Parathyroid adenoma (tissue), 2 donors: ENCODE measurements around the gene CHAD.

ENCODE experiments used
- H2AFZ ChIP-seq: fragments of 300-600 bp; sonication (generic); one replicate; pipeline ENCODE4 v1.7.0; 2017; ENCODE audit warnings: antibody characterized with exemption, mild to moderate bottlenecking
- H3K27ac ChIP-seq: fragments of 300-600 bp; sonication (generic); one replicate; pipeline ENCODE4 v1.7.0; 2017
- H3K27me3 ChIP-seq: fragments of 300-600 bp; sonication (generic); one replicate; pipeline ENCODE4 v1.7.0; 2017; ENCODE audit warnings: low read length; ENCODE audit not compliant: control insufficient read depth, insufficient read depth
- H3K36me3 ChIP-seq: fragments of 300-600 bp; sonication (generic); one replicate; pipeline ENCODE4 v1.7.0; 2017; ENCODE audit warnings: low read length; ENCODE audit not compliant: control insufficient read depth, insufficient read depth
- H3K4me1 ChIP-seq: fragments of 300-600 bp; sonication (generic); one replicate; pipeline ENCODE4 v1.7.0; 2017; ENCODE audit warnings: control low read depth
- H3K4me2 ChIP-seq: fragments of 300-600 bp; sonication (generic); one replicate; pipeline ENCODE4 v1.7.0; 2017; ENCODE audit warnings: low read length
- H3K4me3 ChIP-seq: fragments of 300-600 bp; sonication (generic); one replicate; pipeline ENCODE4 v1.7.0; 2017; ENCODE audit warnings: low read depth, low read length
- H3K79me2 ChIP-seq: fragments of 300-600 bp; sonication (generic); one replicate; pipeline ENCODE4 v1.7.0; 2017; ENCODE audit warnings: control low read depth
- H3K9ac ChIP-seq: fragments of 300-600 bp; sonication (generic); one replicate; pipeline ENCODE4 v1.7.0; 2017; ENCODE audit warnings: mild to moderate bottlenecking
- H3K9me3 ChIP-seq: fragments of 300-600 bp; sonication (generic); one replicate; pipeline ENCODE4 v1.7.0; 2017; ENCODE audit warnings: low read length; ENCODE audit not compliant: control insufficient read depth
- TF ChIP-seq, protein P1 (sequence below): fragments of 300-600 bp; sonication (generic); IDR thresholded peaks from one replicate; pipeline ENCODE4 v1.7.0; 2017; ENCODE audit warnings: antibody characterized with exemption, mild to moderate bottlenecking
- donor health status: primary hyperparathyroidism.

The CHAD gene

DNA sequence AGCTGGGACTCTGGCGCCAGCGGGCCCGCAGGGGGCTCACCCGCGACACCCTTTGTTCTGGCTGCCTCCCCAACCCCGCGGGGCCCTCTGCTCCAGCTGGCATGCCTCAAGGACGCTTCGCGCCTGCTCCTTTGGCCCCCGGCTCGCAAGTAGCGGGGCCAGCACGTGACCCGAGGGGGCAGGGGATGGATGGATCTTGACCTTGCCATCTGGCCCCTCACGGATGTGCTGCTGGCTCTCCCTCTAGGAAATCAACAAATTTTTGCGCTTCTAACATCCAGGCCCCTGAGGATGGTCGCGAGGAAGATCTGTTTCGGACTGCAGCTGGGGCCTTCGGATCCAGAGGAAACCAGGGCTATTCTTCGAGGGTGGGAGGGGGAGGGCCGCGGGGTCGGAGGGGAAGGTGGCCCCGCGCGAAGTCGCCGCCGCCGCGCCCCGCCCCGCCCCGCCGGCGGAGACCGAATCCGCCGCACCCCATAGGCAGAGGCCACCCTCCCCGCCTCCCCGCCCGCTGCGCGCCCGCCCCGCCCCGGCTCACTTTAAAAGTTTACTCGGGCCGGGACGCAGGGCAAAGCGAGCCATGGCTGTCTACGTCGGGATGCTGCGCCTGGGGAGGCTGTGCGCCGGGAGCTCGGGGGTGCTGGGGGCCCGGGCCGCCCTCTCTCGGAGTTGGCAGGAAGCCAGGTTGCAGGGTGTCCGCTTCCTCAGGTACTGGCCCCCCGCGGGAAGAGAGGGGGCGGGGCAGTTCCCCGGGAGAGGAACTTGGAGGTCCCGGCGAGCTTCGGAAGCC is 42.8 kb downstream of the CHAD start, which contains the start of gene ACSF2:
TSS of gene ACSF2 (plus strand) at position 537 of the 790 bp plus-strand sequence. CDS start at position 581, 44 bp downstream.
- Histone ChIP-seq H3K27me3 (no peaks in the 10 kb centered on the region), H3K79me2 (peaks cover 18% of the 10 kb centered on the region), H3K36me3 (no peaks in the 10 kb centered on the region), H3K4me2 (peak within 1 kb of the TSS; percentile 98), H3K9me3 (no peaks in the 10 kb centered on the region), H2AFZ (peak within 1 kb of the TSS; percentile 99), H3K27ac (peak within 1 kb of the TSS; percentile 76), H3K4me1 (peaks cover 18% of the 10 kb centered on the region), H3K4me3 (peak within 1 kb of the TSS; percentile 72), H3K9ac (no peak within 1 kb of the TSS)
- TF ChIP-seq, protein P1, sequence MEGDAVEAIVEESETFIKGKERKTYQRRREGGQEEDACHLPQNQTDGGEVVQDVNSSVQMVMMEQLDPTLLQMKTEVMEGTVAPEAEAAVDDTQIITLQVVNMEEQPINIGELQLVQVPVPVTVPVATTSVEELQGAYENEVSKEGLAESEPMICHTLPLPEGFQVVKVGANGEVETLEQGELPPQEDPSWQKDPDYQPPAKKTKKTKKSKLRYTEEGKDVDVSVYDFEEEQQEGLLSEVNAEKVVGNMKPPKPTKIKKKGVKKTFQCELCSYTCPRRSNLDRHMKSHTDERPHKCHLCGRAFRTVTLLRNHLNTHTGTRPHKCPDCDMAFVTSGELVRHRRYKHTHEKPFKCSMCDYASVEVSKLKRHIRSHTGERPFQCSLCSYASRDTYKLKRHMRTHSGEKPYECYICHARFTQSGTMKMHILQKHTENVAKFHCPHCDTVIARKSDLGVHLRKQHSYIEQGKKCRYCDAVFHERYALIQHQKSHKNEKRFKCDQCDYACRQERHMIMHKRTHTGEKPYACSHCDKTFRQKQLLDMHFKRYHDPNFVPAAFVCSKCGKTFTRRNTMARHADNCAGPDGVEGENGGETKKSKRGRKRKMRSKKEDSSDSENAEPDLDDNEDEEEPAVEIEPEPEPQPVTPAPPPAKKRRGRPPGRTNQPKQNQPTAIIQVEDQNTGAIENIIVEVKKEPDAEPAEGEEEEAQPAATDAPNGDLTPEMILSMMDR, result no peak

DNA sequence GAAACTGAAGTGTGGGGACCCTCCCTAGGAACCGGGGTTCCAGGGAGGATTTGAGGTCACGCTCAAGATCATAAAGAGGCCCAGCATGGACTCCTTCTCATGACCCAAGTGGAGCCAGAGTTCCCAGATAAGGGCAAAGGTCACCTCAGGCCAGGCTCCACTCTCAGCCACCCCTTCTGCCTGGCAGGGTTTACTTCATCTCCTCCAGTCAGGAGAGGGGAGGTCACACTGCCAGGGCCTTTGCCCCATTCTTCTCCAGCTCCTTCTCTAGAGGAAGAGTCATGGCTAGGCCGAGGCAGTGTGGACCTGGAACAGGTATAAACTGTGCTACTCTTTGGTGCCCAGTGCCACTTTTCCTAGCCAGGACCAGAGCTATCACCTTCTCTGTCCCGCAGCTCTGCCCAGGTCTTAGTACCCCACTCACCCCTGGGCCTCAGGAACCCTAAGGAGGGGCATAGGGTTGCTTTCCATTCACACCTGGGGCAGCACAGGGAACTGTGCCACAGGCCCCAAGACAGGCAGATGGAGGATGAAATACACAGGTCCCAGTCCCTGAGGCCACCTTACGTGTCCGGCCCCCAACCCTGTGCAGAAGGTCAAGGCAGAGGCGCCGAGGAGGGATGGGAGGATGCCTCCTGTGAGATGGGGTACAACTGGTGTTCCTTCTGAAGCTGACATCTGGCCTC is 43.5 kb downstream of the CHAD start:
- TF ChIP-seq, protein P1, result no peak
- H3K9me3 ChIP-seq, result no peaks in the 10 kb centered on the region
- peaks cover 18% of the 10 kb centered on the region for H3K4me1 ChIP-seq
- peak overlapping the region; percentile 62 for H3K27ac ChIP-seq
- H3K36me3 ChIP-seq, result no peaks in the 10 kb centered on the region
- H3K4me3 ChIP-seq, result peak overlapping the region; percentile 72
- H2AFZ ChIP-seq, result peak overlapping the region; percentile 99
- no peak overlapping the region for H3K9ac ChIP-seq
- peaks cover 17% of the 10 kb centered on the region for H3K79me2 ChIP-seq
- no peaks in the 10 kb centered on the region for H3K27me3 ChIP-seq
- H3K4me2 ChIP-seq, result peak overlapping the region; percentile 98

DNA sequence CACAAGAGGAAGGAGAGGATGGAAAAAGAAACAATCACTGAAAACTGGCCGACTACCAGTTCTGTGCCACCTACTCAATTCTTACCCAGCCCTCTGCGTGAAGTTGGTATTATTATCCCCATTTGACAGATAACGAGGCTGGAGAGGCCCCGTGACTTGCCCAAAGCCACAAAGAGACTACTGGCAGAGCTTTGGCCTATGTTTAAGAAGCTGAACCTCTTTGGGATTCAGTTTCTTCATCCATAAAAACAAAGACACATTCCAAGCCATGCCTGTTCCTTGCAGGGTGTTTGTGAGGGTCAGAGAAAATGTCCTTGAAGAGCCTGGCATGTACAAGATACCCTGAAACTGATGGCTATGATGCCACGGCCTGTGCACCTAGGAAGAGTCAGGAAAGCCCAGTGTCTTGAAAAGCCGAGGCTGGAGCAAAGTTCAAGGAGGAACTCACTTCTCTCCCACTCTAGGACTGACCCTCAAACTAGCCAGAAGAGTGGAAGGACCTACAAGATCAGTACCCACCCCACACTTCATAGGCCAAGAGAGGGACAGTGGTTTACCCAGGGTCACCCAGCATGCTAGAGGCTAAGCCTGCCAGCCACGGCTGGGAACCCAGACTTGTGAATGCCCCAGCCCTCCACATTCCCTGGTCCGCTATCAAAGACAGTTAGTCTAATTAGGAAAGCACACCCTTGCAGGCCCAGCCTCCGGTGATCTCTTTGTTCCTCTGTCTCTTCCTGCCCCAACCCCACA is 44.3 kb downstream of the CHAD start:
- H3K79me2 ChIP-seq, result peaks cover 11% of the 10 kb centered on the region
- no peaks in the 10 kb centered on the region for H3K27me3 ChIP-seq
- TF ChIP-seq, protein P1, result no peak
- no peak overlapping the region for H3K27ac ChIP-seq
- H3K9me3 ChIP-seq, result no peaks in the 10 kb centered on the region
- no peak overlapping the region for H3K9ac ChIP-seq
- H3K4me2 ChIP-seq, result no peak overlapping the region
- H2AFZ ChIP-seq, result no peak overlapping the region
- H3K36me3 ChIP-seq, result no peaks in the 10 kb centered on the region
- peaks cover 18% of the 10 kb centered on the region for H3K4me1 ChIP-seq
- no peak overlapping the region for H3K4me3 ChIP-seq

DNA sequence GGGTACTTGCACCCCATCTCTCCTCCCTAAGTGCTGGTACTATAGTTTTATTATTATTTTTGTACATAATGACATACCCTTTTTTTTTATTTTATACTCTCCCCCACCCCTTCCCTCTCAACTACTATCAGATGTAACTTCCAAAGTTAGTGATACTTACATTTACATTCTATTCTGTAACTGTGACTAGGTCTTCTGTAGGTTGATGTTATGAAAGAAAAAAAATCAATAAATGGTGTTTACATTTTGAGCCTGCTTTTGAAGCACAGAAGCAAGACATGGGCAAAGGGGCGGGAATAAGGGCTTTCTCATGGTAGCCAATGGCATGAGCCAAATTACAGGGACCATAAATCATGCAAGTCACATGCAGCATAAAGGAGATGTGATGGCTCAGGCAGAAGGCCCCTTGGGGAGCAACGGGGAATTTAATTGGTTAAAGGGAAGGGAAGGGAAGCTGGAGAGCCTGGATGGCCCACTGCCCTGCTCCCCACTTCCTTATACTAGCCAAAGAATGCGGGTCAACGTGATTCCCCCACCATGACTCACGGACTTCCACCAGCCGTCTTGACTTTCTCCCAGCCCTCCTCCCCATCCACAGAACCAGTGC is 45.0 kb downstream of the CHAD start:
- no peaks in the 10 kb centered on the region for H3K9me3 ChIP-seq
- peaks cover 18% of the 10 kb centered on the region for H3K4me1 ChIP-seq
- no peak overlapping the region for H3K4me2 ChIP-seq
- no peaks in the 10 kb centered on the region for H3K36me3 ChIP-seq
- H3K9ac ChIP-seq, result no peak overlapping the region
- H3K4me3 ChIP-seq, result no peak overlapping the region
- TF ChIP-seq, protein P1, result no peak
- peaks cover 5% of the 10 kb centered on the region for H3K79me2 ChIP-seq
- H3K27me3 ChIP-seq, result no peaks in the 10 kb centered on the region
- H3K27ac ChIP-seq, result no peak overlapping the region
- no peak overlapping the region for H2AFZ ChIP-seq
